ENCODE results near the gene SGK1.

- no peak for TF ChIP-seq POLR2AphosphoS5 (IDR thresholded peaks at IDR 0.05)
- TF ChIP-seq POLR2A (IDR thresholded peaks at IDR 0.05), result no peak
- TF ChIP-seq, protein P1, sequence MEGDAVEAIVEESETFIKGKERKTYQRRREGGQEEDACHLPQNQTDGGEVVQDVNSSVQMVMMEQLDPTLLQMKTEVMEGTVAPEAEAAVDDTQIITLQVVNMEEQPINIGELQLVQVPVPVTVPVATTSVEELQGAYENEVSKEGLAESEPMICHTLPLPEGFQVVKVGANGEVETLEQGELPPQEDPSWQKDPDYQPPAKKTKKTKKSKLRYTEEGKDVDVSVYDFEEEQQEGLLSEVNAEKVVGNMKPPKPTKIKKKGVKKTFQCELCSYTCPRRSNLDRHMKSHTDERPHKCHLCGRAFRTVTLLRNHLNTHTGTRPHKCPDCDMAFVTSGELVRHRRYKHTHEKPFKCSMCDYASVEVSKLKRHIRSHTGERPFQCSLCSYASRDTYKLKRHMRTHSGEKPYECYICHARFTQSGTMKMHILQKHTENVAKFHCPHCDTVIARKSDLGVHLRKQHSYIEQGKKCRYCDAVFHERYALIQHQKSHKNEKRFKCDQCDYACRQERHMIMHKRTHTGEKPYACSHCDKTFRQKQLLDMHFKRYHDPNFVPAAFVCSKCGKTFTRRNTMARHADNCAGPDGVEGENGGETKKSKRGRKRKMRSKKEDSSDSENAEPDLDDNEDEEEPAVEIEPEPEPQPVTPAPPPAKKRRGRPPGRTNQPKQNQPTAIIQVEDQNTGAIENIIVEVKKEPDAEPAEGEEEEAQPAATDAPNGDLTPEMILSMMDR (IDR thresholded peaks at IDR 0.05), result no peak
Measured at GRCh38 chr6:134177236-134177635, 140.7 kb downstream of the SGK1 start.
